ENCODE measurements around the gene ASTN1.

- TF ChIP-seq CTCF (IDR thresholded peaks at IDR 0.05) (no peak), POLR2A (IDR thresholded peaks at IDR 0.05) (no peak)
Observed at GRCh38 chr1:176854758-176855745, 309.5 kb downstream of the ASTN1 start.
